ENCODE data around the gene CROCC.

CROCC gene

GRCh38 chr1:16991571-16991970 lies 69.8 kb downstream of the CROCC start:
- ATAC-seq: no peak

GRCh38 chr1:16992102-16992501 lies 70.4 kb downstream of the CROCC start:
- ATAC-seq: no peak
- TF ChIP-seq ZNF8 (CRISPR knock-in tag; IDR thresholded peaks at IDR 0.05) (no peak), TCF4 (CRISPR knock-in tag; IDR thresholded peaks at IDR 0.05; ENCODE audit: borderline replicate concordance) (no peak), TSHZ2 (CRISPR knock-in tag; IDR thresholded peaks at IDR 0.05) (no peak), RARB (CRISPR knock-in tag; IDR thresholded peaks at IDR 0.05) (no peak), TOX (CRISPR knock-in tag; IDR thresholded peaks at IDR 0.05; ENCODE audit: borderline replicate concordance) (no peak), ZFP3 (CRISPR knock-in tag; IDR thresholded peaks at IDR 0.05) (no peak), CSDC2 (CRISPR knock-in tag; IDR thresholded peaks at IDR 0.05) (no peak), ESRRG (CRISPR knock-in tag; IDR thresholded peaks at IDR 0.05) (no peak), GLIS3 (CRISPR knock-in tag; IDR thresholded peaks at IDR 0.05) (no peak), PATZ1 (CRISPR knock-in tag; IDR thresholded peaks at IDR 0.05; ENCODE audit: borderline replicate concordance) (no peak), ZFP30 (CRISPR knock-in tag; IDR thresholded peaks at IDR 0.05) (no peak), POU6F1 (CRISPR knock-in tag; IDR thresholded peaks at IDR 0.05; ENCODE audit: borderline replicate concordance, low read depth) (no peak), CREB5 (CRISPR knock-in tag; IDR thresholded peaks at IDR 0.05; ENCODE audit: low read depth) (no peak), OSR1 (CRISPR knock-in tag; IDR thresholded peaks at IDR 0.05) (no peak), ZC3H10 (CRISPR knock-in tag; IDR thresholded peaks at IDR 0.05) (no peak), ZNF565 (CRISPR knock-in tag; conservative IDR thresholded peaks at IDR 0.05; ENCODE audit: low read depth) (no peak)

More at GRCh38 chr1:16991571-16991970, 69.8 kb downstream of the CROCC start:
- TF ChIP-seq CSRNP3 (CRISPR knock-in tag; IDR thresholded peaks at IDR 0.05) (no peak), PPARA (CRISPR knock-in tag; IDR thresholded peaks at IDR 0.05; ENCODE audit: borderline replicate concordance) (no peak), TCF4 (CRISPR knock-in tag; IDR thresholded peaks at IDR 0.05; ENCODE audit: borderline replicate concordance) (no peak), ESRRG (CRISPR knock-in tag; IDR thresholded peaks at IDR 0.05) (no peak), TOX (CRISPR knock-in tag; IDR thresholded peaks at IDR 0.05; ENCODE audit: borderline replicate concordance) (no peak), PATZ1 (CRISPR knock-in tag; IDR thresholded peaks at IDR 0.05; ENCODE audit: borderline replicate concordance) (no peak), GLIS3 (CRISPR knock-in tag; IDR thresholded peaks at IDR 0.05) (no peak), ZNF565 (CRISPR knock-in tag; conservative IDR thresholded peaks at IDR 0.05; ENCODE audit: low read depth) (no peak), RARB (CRISPR knock-in tag; IDR thresholded peaks at IDR 0.05) (no peak), ZNF8 (CRISPR knock-in tag; IDR thresholded peaks at IDR 0.05) (no peak), CSDC2 (CRISPR knock-in tag; IDR thresholded peaks at IDR 0.05) (no peak), POU6F1 (CRISPR knock-in tag; IDR thresholded peaks at IDR 0.05; ENCODE audit: borderline replicate concordance, low read depth) (no peak), SNAI2 (CRISPR knock-in tag; IDR thresholded peaks at IDR 0.05) (no peak), ARNTL (CRISPR knock-in tag; IDR thresholded peaks at IDR 0.05; ENCODE audit: borderline replicate concordance, low read depth) (no peak), BACH2 (CRISPR knock-in tag; IDR thresholded peaks at IDR 0.05; ENCODE audit: borderline replicate concordance) (no peak)

Measured in SK-N-SH treated with all-trans-retinoic acid at 6 μM for 48 hours (cell line).